Endothelial cell of umbilical vein (primary cell): ENCODE measurements around the gene ARHGAP10.

Source experiments
- EZH2 ChIP-seq: IDR thresholded peaks from 2 replicates; pipeline ENCODE4 v1.6.1; 2012; ENCODE audit warnings: borderline replicate concordance, low read depth, mild to moderate bottlenecking, moderate library complexity, low read length, inconsistent platforms; ENCODE audit not compliant: severe bottlenecking
- FOS ChIP-seq: IDR thresholded peaks from 2 replicates; pipeline ENCODE4 v1.6.1; 2011; ENCODE audit warnings: mild to moderate bottlenecking, low read length, moderate library complexity, borderline replicate concordance; ENCODE audit not compliant: insufficient read depth
- GATA2 ChIP-seq: IDR thresholded peaks from 2 replicates; pipeline ENCODE4 v1.7.0; 2011; ENCODE audit warnings: low read depth, mild to moderate bottlenecking, moderate library complexity, mixed read lengths, low read length; ENCODE audit not compliant: insufficient read length, insufficient read depth
- JUN ChIP-seq: IDR thresholded peaks from 2 replicates; pipeline ENCODE4 v1.6.1; 2011; ENCODE audit warnings: borderline replicate concordance, low read depth; ENCODE audit not compliant: insufficient read length, insufficient read depth
- MYC ChIP-seq: IDR thresholded peaks from one replicate; pipeline ENCODE4 v1.6.1; 2011; ENCODE audit warnings: mild to moderate bottlenecking, low read depth, low read length
- POLR2A ChIP-seq: IDR thresholded peaks from 2 replicates; pipeline ENCODE4 v1.6.1; 2012; ENCODE audit warnings: low read depth, mild to moderate bottlenecking, control low read depth, low read length
- POLR2AphosphoS5 ChIP-seq: IDR thresholded peaks from 2 replicates; pipeline ENCODE4 v1.6.1; 2012; ENCODE audit warnings: low read depth, mild to moderate bottlenecking, control low read depth, low read length, moderate library complexity; ENCODE audit not compliant: insufficient read depth
- TF ChIP-seq, protein P1 (sequence below), 2 donors: IDR thresholded peaks; 1 replicate in 1 of 2; 2 replicates in 1 of 2; pipeline ENCODE4 v1.5.1; 2011; ENCODE audit warnings: low read length in 2 of 2, mild to moderate bottlenecking in 2 of 2, moderate library complexity in 2 of 2, control low read depth in 1 of 2, inconsistent platforms in 1 of 2, low read depth in 1 of 2; ENCODE audit not compliant: insufficient read depth in 1 of 2; ENCODE audit errors: extremely low read depth in 1 of 2
- TF ChIP-seq, protein P2 (sequence below): IDR thresholded peaks from 2 replicates; pipeline ENCODE4 v1.6.1; 2011; ENCODE audit not compliant: insufficient read depth, insufficient read length

DNA sequence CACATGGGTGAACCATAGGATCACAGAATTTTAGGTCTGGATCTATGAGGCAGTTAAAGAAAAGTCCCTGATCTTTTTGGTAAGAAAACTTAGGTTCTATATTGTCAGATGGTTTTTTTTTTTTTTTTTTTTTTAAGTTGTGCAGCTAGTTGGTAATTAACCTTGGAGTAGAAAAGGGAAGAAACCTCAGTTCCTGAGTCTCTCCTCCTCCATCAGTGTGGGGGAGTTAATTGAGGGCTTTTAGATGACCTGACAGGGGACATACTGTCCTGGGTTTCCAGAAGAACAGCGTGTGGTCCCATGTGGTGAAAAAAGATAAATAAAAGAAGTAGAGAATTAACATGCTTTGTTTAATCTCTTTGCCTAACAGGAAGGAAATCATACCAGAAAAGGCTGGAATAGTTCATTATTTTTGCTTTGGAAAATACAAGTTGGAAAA, 123.7 kb downstream of the ARHGAP10 start:
- TF ChIP-seq, protein P1, sequence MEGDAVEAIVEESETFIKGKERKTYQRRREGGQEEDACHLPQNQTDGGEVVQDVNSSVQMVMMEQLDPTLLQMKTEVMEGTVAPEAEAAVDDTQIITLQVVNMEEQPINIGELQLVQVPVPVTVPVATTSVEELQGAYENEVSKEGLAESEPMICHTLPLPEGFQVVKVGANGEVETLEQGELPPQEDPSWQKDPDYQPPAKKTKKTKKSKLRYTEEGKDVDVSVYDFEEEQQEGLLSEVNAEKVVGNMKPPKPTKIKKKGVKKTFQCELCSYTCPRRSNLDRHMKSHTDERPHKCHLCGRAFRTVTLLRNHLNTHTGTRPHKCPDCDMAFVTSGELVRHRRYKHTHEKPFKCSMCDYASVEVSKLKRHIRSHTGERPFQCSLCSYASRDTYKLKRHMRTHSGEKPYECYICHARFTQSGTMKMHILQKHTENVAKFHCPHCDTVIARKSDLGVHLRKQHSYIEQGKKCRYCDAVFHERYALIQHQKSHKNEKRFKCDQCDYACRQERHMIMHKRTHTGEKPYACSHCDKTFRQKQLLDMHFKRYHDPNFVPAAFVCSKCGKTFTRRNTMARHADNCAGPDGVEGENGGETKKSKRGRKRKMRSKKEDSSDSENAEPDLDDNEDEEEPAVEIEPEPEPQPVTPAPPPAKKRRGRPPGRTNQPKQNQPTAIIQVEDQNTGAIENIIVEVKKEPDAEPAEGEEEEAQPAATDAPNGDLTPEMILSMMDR (IDR thresholded peaks at IDR 0.05; ENCODE audit: extremely low read depth in 1 of 2, insufficient read depth in 1 of 2, low read depth in 1 of 2, low read length in 2 of 2), result no peak
- no peak for TF ChIP-seq POLR2A
- no peak for TF ChIP-seq POLR2AphosphoS5
- TF ChIP-seq EZH2, result no peak
- TF ChIP-seq, protein P2, sequence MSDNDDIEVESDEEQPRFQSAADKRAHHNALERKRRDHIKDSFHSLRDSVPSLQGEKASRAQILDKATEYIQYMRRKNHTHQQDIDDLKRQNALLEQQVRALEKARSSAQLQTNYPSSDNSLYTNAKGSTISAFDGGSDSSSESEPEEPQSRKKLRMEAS, result no peak
- no peak for TF ChIP-seq FOS
- no peak for TF ChIP-seq GATA2
- TF ChIP-seq MYC, result no peak
- no peak for TF ChIP-seq JUN
